Choroid plexus epithelial cell (primary cell): ENCODE results near the gene PIMREG.
"Not testable (repeated sequence)": the region's sequence is repeated elsewhere in the genome, so short reads cannot be mapped to it uniquely, and the experiment has no call there.

Experiments
- DNase-seq: peaks from one replicate; pipeline ENCODE4 v3.0.0-alpha.2; 2010; ENCODE audit warnings: low read depth
- H3K4me3 ChIP-seq: 2 replicates; pipeline ENCODE4 v1.5.1; 2011; ENCODE audit warnings: low read depth, mild to moderate bottlenecking, control low read depth, low read length, moderate library complexity
- CTCF ChIP-seq: conservative IDR thresholded peaks from 2 replicates; pipeline ENCODE4 v1.5.1; 2011; ENCODE audit warnings: low read depth, mild to moderate bottlenecking, control low read depth, inconsistent platforms, low read length, moderate library complexity

Gene PIMREG

GRCh38 chr17:6479622-6480302, 35.5 kb downstream of the PIMREG start:
- H3K4me3 ChIP-seq: no peak overlapping the region
- DNase-seq: peak; percentile 28
- TF ChIP-seq CTCF: no peak

GRCh38 chr17:6480303-6480675, 36.0 kb downstream of the PIMREG start:
- no peak for TF ChIP-seq CTCF
- no peak for DNase-seq
- H3K4me3 ChIP-seq: no peak overlapping the region

GRCh38 chr17:6482105-6482455, 37.8 kb downstream of the PIMREG start:
- no peak for DNase-seq
- H3K4me3 ChIP-seq: no peak overlapping the region
- no peak for TF ChIP-seq CTCF

GRCh38 chr17:6482796-6483195, 38.5 kb downstream of the PIMREG start:
- not testable (repeated sequence) for H3K4me3 ChIP-seq, DNase-seq

GRCh38 chr17:6483507-6483906, 39.3 kb downstream of the PIMREG start:
- H3K4me3 ChIP-seq: no peak overlapping the region
- DNase-seq: no peak
- TF ChIP-seq CTCF: no peak

GRCh38 chr17:6485646-6486412, 41.6 kb downstream of the PIMREG start:
- no peak for DNase-seq
- H3K4me3 ChIP-seq: no peak overlapping the region
- TF ChIP-seq CTCF: no peak

GRCh38 chr17:6487251-6488007, 43.2 kb downstream of the PIMREG start:
- no peak for TF ChIP-seq CTCF
- H3K4me3 ChIP-seq: no peak overlapping the region
- DNase-seq: no peak
